Thoracic aorta (tissue), 2 donors: Measurements from ENCODE around the gene WRAP53. TPM values are rescaled to one million over a fixed set of nuclear protein-coding genes. Genes with fewer than 3 reads are reported as not detected.

Experiments
- ATAC-seq: fragments of 150-250 bp; one replicate; pipeline ENCODE4 v1.8.0; 2017; ENCODE audit warnings: low read depth; ENCODE audit not compliant: insufficient number of reproducible peaks, low FRiP score
- DNase-seq: peaks from one replicate; pipeline ENCODE4 v3.0.0-alpha.2; 2020; ENCODE audit warnings: low spot score
- H3K27ac ChIP-seq, 2 donors: fragments of 200-600 bp; sonication (generic); 1 replicate in 1 of 2; 2 replicates in 1 of 2; pipeline ENCODE4 v1.5.1; 2016; ENCODE audit warnings: mild to moderate bottlenecking in 2 of 2, moderate library complexity in 2 of 2
- H3K27me3 ChIP-seq: fragments of 200-600 bp; sonication (generic); replicated peaks from 2 replicates; pipeline ENCODE4 v1.6.0; 2016; ENCODE audit warnings: mild to moderate bottlenecking; ENCODE audit not compliant: insufficient read depth
- H3K36me3 ChIP-seq: fragments of 200-600 bp; sonication (generic); one replicate; pipeline ENCODE4 v1.5.1; 2016
- H3K4me1 ChIP-seq, 2 donors: fragments of 200-600 bp; sonication (generic); 1 replicate in 1 of 2; 2 replicates in 1 of 2; pipeline versions ENCODE4 v1.5.1 to v1.6.0; 2016; ENCODE audit warnings: low read depth in 2 of 2, mild to moderate bottlenecking in 1 of 2; ENCODE audit not compliant: control insufficient read depth in 1 of 2
- H3K4me3 ChIP-seq: fragments of 200-600 bp; sonication (generic); 2 replicates; pipeline ENCODE4 v1.5.1; 2016; ENCODE audit warnings: mild to moderate bottlenecking
- H3K9me3 ChIP-seq: fragments of 200-600 bp; sonication (generic); 2 replicates; pipeline ENCODE4 v1.5.1; 2016
- CTCF ChIP-seq: fragments of 200-600 bp; sonication (generic); IDR thresholded peaks from one replicate; pipeline ENCODE4 v1.5.1; 2019; ENCODE audit warnings: antibody characterized with exemption
- total RNA-seq, 2 donors: library from RNA; depleted of rRNA; stranded (reverse); fragments of >200 nt; gene quantifications; one replicate each; pipeline versions ENCODE4 v1.1.0 to v1.2.3, GENCODE V29; 2016

Gene WRAP53
- total RNA-seq, 2 donors from 2014 or later, result 2.9 to 3.4 TPM

GRCh38 chr17:7652388-7653356, 35.6 kb upstream of the WRAP53 start:
- H3K27ac ChIP-seq, result no peak overlapping the region
- ATAC-seq (no peak), DNase-seq (no peak)
- H3K4me1 ChIP-seq, result peaks cover 14 to 22% of the 10 kb centered on the region in 2 donors
- TF ChIP-seq CTCF, result no peak
- no peaks in the 10 kb centered on the region for H3K36me3 ChIP-seq
- H3K9me3 ChIP-seq, result no peaks in the 10 kb centered on the region
- H3K27me3 ChIP-seq, result peaks cover 26% of the 10 kb centered on the region
- H3K4me3 ChIP-seq, result no peak overlapping the region

- TF ChIP-seq CTCF, result no peak
- H3K36me3 ChIP-seq, result no peaks in the 10 kb centered on the region
- no peaks in the 10 kb centered on the region for H3K9me3 ChIP-seq
- H3K4me1 ChIP-seq, result peaks cover 14 to 20% of the 10 kb centered on the region in 2 donors
- no peak overlapping the region for H3K27ac ChIP-seq
- ATAC-seq (no peak), DNase-seq (no peak)
- no peak overlapping the region for H3K4me3 ChIP-seq
- H3K27me3 ChIP-seq, result peaks cover 23% of the 10 kb centered on the region
Observed at GRCh38 chr17:7654832-7655540, 33.3 kb upstream of the WRAP53 start.

GRCh38 chr17:7655541-7655840, 32.8 kb upstream of the WRAP53 start:
- H3K27ac ChIP-seq, result no peak overlapping the region
- no peak for TF ChIP-seq CTCF
- H3K9me3 ChIP-seq, result no peaks in the 10 kb centered on the region
- no peaks in the 10 kb centered on the region for H3K36me3 ChIP-seq
- peaks cover 18% of the 10 kb centered on the region for H3K27me3 ChIP-seq
- peaks cover 12 to 15% of the 10 kb centered on the region in 2 donors for H3K4me1 ChIP-seq
- DNase-seq, result no peak
- ATAC-seq, result no peak
- no peak overlapping the region for H3K4me3 ChIP-seq

GRCh38 chr17:7656958-7657609, 31.2 kb upstream of the WRAP53 start:
- no peak overlapping the region for H3K27ac ChIP-seq
- ATAC-seq (no peak), DNase-seq (no peak)
- no peak overlapping the region for H3K4me3 ChIP-seq
- H3K36me3 ChIP-seq, result no peaks in the 10 kb centered on the region
- no peaks in the 10 kb centered on the region for H3K4me1 ChIP-seq
- H3K27me3 ChIP-seq, result peaks cover 3% of the 10 kb centered on the region
- no peaks in the 10 kb centered on the region for H3K9me3 ChIP-seq
- no peak for TF ChIP-seq CTCF
